ENCODE measurements around the gene RNF10. TPM values are rescaled to one million over a fixed set of nuclear protein-coding genes. Genes with fewer than 3 reads are reported as not detected.
"Not testable (repeated sequence)": the region's sequence is repeated elsewhere in the genome, so short reads cannot be mapped to it uniquely, and the experiment has no call there.

RNF10 gene
- total RNA-seq, 2 donors from 2014 or later, result 182 to 196 TPM

- DNase-seq (ENCODE audit: low spot score in 2 of 2) (no peak), ATAC-seq (no peak)
- Mint-ChIP-seq H3K36me3 (no peaks in the 10 kb centered on the region), H3K9me3 (no peaks in the 10 kb centered on the region), H3K27ac (no peak overlapping the region)
These were observed 25.6 kb upstream of the RNF10 start for GRCh38 chr12:120508537-120508936.

- Mint-ChIP-seq H3K36me3 (peaks cover 0 to 6% of the 10 kb centered on the region in 2 donors), H3K9me3 (no peaks in the 10 kb centered on the region), H3K27ac (peak overlapping the region in 1 of 2 donors; percentile 93)
- ATAC-seq, result no peak
- no peak for DNase-seq (ENCODE audit: low spot score in 2 of 2)
These were observed 20.2 kb upstream of the RNF10 start for GRCh38 chr12:120514002-120514401.

- Mint-ChIP-seq H3K36me3 (peaks cover 0 to 6% of the 10 kb centered on the region in 2 donors), H3K9me3 (no peaks in the 10 kb centered on the region), H3K27ac (no peak overlapping the region)
- ATAC-seq (no peak), DNase-seq (ENCODE audit: low spot score in 2 of 2) (no peak)
These were observed 18.7 kb upstream of the RNF10 start for GRCh38 chr12:120515496-120515895.

- not testable (repeated sequence) for ATAC-seq; DNase-seq (ENCODE audit: low spot score in 2 of 2); H3K9me3 Mint-ChIP-seq; H3K27ac Mint-ChIP-seq; H3K36me3 Mint-ChIP-seq
These were observed 14.8 kb upstream of the RNF10 start for GRCh38 chr12:120519324-120519723.

GRCh38 chr12:120522568-120522967 is 11.6 kb upstream of the RNF10 start:
- Mint-ChIP-seq H3K9me3 (no peaks in the 10 kb centered on the region), H3K27ac (no peak overlapping the region), H3K36me3 (no peaks in the 10 kb centered on the region)
- no peak for DNase-seq (ENCODE audit: low spot score in 2 of 2)
- ATAC-seq, result no peak

GRCh38 chr12:120528861-120529525 is 5.2 kb upstream of the RNF10 start, which contains the start of gene COQ5:
Gene COQ5 (minus strand): TSS chr12:120529158. CDS start chr12:120529141, 17 bp downstream.
- Mint-ChIP-seq H3K9me3 (no peaks in the 10 kb centered on the region), H3K27ac (peak within 1 kb of the TSS; percentile 93 to 100), H3K36me3 (peaks cover 10 to 13% of the 10 kb centered on the region in 2 donors)
- peak; percentile 82 for DNase-seq (ENCODE audit: low spot score in 2 of 2)
- ATAC-seq, result peak; percentile 92 to 95

- H3K9me3 Mint-ChIP-seq, result no peaks in the 10 kb centered on the region
- ATAC-seq (no peak), DNase-seq (ENCODE audit: low spot score in 2 of 2) (no peak)
- peaks cover 11 to 15% of the 10 kb centered on the region in 2 donors for H3K36me3 Mint-ChIP-seq
- peak overlapping the region; percentile 93 to 100 for H3K27ac Mint-ChIP-seq
These were observed 4.3 kb upstream of the RNF10 start for GRCh38 chr12:120529641-120530417.

- Mint-ChIP-seq H3K27ac (peak overlapping the region in 1 of 2 donors; percentile 93), H3K36me3 (peaks cover 17 to 20% of the 10 kb centered on the region in 2 donors)
- ATAC-seq; DNase-seq (ENCODE audit: low spot score in 2 of 2); H3K9me3 Mint-ChIP-seq: not testable (repeated sequence)
These were observed 3.8 kb upstream of the RNF10 start for GRCh38 chr12:120530418-120530761.

- Mint-ChIP-seq H3K36me3 (peaks cover 34 to 35% of the 10 kb centered on the region in 2 donors), H3K9me3 (no peaks in the 10 kb centered on the region), H3K27ac (no peak overlapping the region)
- ATAC-seq (no peak), DNase-seq (ENCODE audit: low spot score in 2 of 2) (no peak)
These were observed 1.4 kb upstream of the RNF10 start for GRCh38 chr12:120532701-120533238.

GRCh38 chr12:120534703-120535655 is 823 bp downstream of the RNF10 start:
- DNase-seq (ENCODE audit: low spot score in 2 of 2), result peak; percentile 61 to 66
- peak overlapping the region; percentile 98 to 100 for H3K27ac Mint-ChIP-seq
- peak; percentile 68 to 86 for ATAC-seq
- H3K36me3 Mint-ChIP-seq, result peaks cover 21 to 41% of the 10 kb centered on the region in 2 donors
- H3K9me3 Mint-ChIP-seq, result no peaks in the 10 kb centered on the region

- DNase-seq (ENCODE audit: low spot score in 2 of 2), result peak in 1 of 2 donors; percentile 15
- no peak for ATAC-seq
- Mint-ChIP-seq H3K9me3 (no peaks in the 10 kb centered on the region), H3K27ac (peak overlapping the region; percentile 15 to 100), H3K36me3 (peaks cover 21 to 41% of the 10 kb centered on the region in 2 donors)
These were observed 2.1 kb downstream of the RNF10 start for GRCh38 chr12:120536064-120536791.

GRCh38 chr12:120537856-120538220 is 3.7 kb downstream of the RNF10 start:
- H3K27ac Mint-ChIP-seq, result peak overlapping the region in 1 of 2 donors; percentile 69
- no peak for ATAC-seq

GRCh38 chr12:120538281-120539156 is 4.4 kb downstream of the RNF10 start:
- ATAC-seq (no peak), DNase-seq (ENCODE audit: low spot score in 2 of 2) (no peak)
- H3K36me3 Mint-ChIP-seq, result peaks cover 21 to 41% of the 10 kb centered on the region in 2 donors
- H3K27ac Mint-ChIP-seq, result peak overlapping the region; percentile 69 to 92
- no peaks in the 10 kb centered on the region for H3K9me3 Mint-ChIP-seq

More at GRCh38 chr12:120537856-120538220, 3.7 kb downstream of the RNF10 start:
- H3K36me3 Mint-ChIP-seq, result peaks cover 21 to 41% of the 10 kb centered on the region in 2 donors
- no peaks in the 10 kb centered on the region for H3K9me3 Mint-ChIP-seq
- no peak for DNase-seq (ENCODE audit: low spot score in 2 of 2)

GRCh38 chr12:120539303-120539702 is 5.1 kb downstream of the RNF10 start:
- ATAC-seq (no peak), DNase-seq (ENCODE audit: low spot score in 2 of 2) (peak in 1 of 2 donors; percentile 12)
- H3K27ac Mint-ChIP-seq, result peak overlapping the region in 1 of 2 donors; percentile 69
- H3K36me3 Mint-ChIP-seq, result peaks cover 21 to 41% of the 10 kb centered on the region in 2 donors
- no peaks in the 10 kb centered on the region for H3K9me3 Mint-ChIP-seq

- Mint-ChIP-seq H3K27ac (peak overlapping the region in 1 of 2 donors; percentile 77), H3K36me3 (peaks cover 13 to 33% of the 10 kb centered on the region in 2 donors)
- peak in 1 of 2 donors; percentile 5 for ATAC-seq
These were observed 6.3 kb downstream of the RNF10 start for GRCh38 chr12:120540445-120540844.

More at GRCh38 chr12:120540445-120540844, 6.3 kb downstream of the RNF10 start:
- no peaks in the 10 kb centered on the region for H3K9me3 Mint-ChIP-seq
- DNase-seq (ENCODE audit: low spot score in 2 of 2), result no peak
